Measurements from ENCODE around the gene ABCB8. TPM values are rescaled to one million over a fixed set of nuclear protein-coding genes. Genes with fewer than 3 reads are reported as not detected.
A peak's percentile ranks its signal among the peaks of the same experiment; 100 is the strongest.

Gene ABCB8
- total and polyA plus RNA-seq, 9 of the 15 experiments (the other 6 are each of a cell fraction or from before 2014, with no cell fraction given) = 7.6 to 106 (median 36.3) TPM

- TF ChIP-seq MAFF (IDR thresholded peaks at IDR 0.05; ENCODE audit: low read length) = no peak
- peak in 1 of 2 experiments; percentile 14; a peak in 1 of 4 replicates for TF ChIP-seq NRF1 (conservative IDR thresholded peaks at IDR 0.05 in 1 of 2, IDR thresholded peaks at IDR 0.05 in 1 of 2)
- TF ChIP-seq SIX5 (IDR thresholded peaks at IDR 0.05; ENCODE audit: borderline replicate concordance in 1 of 2, insufficient read depth in 1 of 2, low read depth in 1 of 2, low read length in 2 of 2) = peak; percentile 31 to 36; a peak in 1 of 4 replicates
- TF ChIP-seq HIVEP1 (CRISPR knock-in tag; IDR thresholded peaks at IDR 0.05) = no peak; the same call in 1 of the 2 replicates
- no peak for TF ChIP-seq POLR3A (IDR thresholded peaks at IDR 0.05; ENCODE audit: borderline replicate concordance, extremely low read depth, insufficient read depth, insufficient read length)
- TF ChIP-seq, protein P1, sequence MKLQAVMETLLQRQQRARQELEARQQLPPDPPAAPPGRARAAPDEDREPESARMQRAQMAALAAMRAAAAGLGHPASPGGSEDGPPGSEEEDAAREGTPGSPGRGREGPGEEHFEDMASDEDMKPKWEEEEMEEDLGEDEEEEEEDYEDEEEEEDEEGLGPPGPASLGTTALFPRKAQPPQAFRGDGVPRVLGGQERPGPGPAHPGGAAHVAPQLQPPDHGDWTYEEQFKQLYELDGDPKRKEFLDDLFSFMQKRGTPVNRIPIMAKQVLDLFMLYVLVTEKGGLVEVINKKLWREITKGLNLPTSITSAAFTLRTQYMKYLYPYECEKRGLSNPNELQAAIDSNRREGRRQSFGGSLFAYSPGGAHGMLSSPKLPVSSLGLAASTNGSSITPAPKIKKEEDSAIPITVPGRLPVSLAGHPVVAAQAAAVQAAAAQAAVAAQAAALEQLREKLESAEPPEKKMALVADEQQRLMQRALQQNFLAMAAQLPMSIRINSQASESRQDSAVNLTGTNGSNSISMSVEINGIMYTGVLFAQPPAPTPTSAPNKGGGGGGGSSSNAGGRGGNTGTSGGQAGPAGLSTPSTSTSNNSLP (IDR thresholded peaks at IDR 0.05; ENCODE audit: borderline replicate concordance, low read depth, low read length) = no peak
- peak; percentile 84 for TF ChIP-seq CREB3L1 (IDR thresholded peaks at IDR 0.05; ENCODE audit: borderline replicate concordance, low read depth)
- no peak for TF ChIP-seq ZNF436 (CRISPR knock-in tag; IDR thresholded peaks at IDR 0.05)
- TF ChIP-seq SP1 (CRISPR knock-in tag; IDR thresholded peaks at IDR 0.05) = peak; percentile 90
- no peak for TF ChIP-seq HNRNPK (IDR thresholded peaks at IDR 0.05; ENCODE audit: low read depth, low read length, poor library complexity, severe bottlenecking)
- TF ChIP-seq ZFPM2 (CRISPR knock-in tag; IDR thresholded peaks at IDR 0.05) = no peak
- TF ChIP-seq SMAD4 (CRISPR knock-in tag; conservative IDR thresholded peaks at IDR 0.05) = peak; percentile 96
- TF ChIP-seq SOX6 (IDR thresholded peaks at IDR 0.05) = peak; percentile 82
- TF ChIP-seq, protein P2, sequence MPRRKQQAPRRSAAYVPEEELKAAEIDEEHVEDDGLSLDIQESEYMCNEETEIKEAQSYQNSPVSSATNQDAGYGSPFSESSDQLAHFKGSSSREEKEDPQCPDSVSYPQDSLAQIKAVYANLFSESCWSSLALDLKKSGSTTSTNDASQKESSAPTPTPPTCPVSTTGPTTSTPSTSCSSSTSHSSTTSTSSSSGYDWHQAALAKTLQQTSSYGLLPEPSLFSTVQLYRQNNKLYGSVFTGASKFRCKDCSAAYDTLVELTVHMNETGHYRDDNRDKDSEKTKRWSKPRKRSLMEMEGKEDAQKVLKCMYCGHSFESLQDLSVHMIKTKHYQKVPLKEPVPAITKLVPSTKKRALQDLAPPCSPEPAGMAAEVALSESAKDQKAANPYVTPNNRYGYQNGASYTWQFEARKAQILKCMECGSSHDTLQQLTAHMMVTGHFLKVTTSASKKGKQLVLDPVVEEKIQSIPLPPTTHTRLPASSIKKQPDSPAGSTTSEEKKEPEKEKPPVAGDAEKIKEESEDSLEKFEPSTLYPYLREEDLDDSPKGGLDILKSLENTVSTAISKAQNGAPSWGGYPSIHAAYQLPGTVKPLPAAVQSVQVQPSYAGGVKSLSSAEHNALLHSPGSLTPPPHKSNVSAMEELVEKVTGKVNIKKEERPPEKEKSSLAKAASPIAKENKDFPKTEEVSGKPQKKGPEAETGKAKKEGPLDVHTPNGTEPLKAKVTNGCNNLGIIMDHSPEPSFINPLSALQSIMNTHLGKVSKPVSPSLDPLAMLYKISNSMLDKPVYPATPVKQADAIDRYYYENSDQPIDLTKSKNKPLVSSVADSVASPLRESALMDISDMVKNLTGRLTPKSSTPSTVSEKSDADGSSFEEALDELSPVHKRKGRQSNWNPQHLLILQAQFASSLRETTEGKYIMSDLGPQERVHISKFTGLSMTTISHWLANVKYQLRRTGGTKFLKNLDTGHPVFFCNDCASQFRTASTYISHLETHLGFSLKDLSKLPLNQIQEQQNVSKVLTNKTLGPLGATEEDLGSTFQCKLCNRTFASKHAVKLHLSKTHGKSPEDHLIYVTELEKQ (CRISPR knock-in tag; IDR thresholded peaks at IDR 0.05) = 0 out of 2 replicates have a peak, but pooled peaks have one; percentile 16
- peak; percentile 86 for TF ChIP-seq ZKSCAN1 (IDR thresholded peaks at IDR 0.05; ENCODE audit: low read depth, low read length)
- peak; percentile 69 for TF ChIP-seq RBBP5 (IDR thresholded peaks at IDR 0.05; ENCODE audit: borderline replicate concordance, insufficient read depth, low read length, poor library complexity, severe bottlenecking)
- 0 out of 2 replicates have a peak, but pooled peaks have one; percentile 63 for TF ChIP-seq FOXP1 (CRISPR knock-in tag; IDR thresholded peaks at IDR 0.05)
- TF ChIP-seq ZNF133 (CRISPR knock-in tag; IDR thresholded peaks at IDR 0.05) = no peak
These were observed 19.5 kb upstream of the ABCB8 start (continued) for GRCh38 chr7:151008511-151009323.

Measured in K562 (cell line).